Mesothelial cell of epicardium (in vitro differentiated cells): ENCODE measurements around the gene MALAT1. TPM values are rescaled to one million over a fixed set of nuclear protein-coding genes. Genes with fewer than 3 reads are reported as not detected.

ENCODE experiments used
- DNase-seq, 2 experiments: peaks; one replicate each; pipeline ENCODE4 v3.0.0; 2021; ENCODE audit warnings: low spot score in 2 of 2; ENCODE audit not compliant: unreplicated experiment in 2 of 2
- H3K27ac Mint-ChIP-seq: 2 replicates; pipeline ENCODE4 v1.8.0; 2021; ENCODE audit warnings: mixed read lengths
- H3K27me3 Mint-ChIP-seq: 2 replicates; pipeline ENCODE4 v1.8.0; 2021; ENCODE audit warnings: low read depth, mixed read lengths
- H3K36me3 Mint-ChIP-seq: 2 replicates; pipeline ENCODE4 v1.8.0; 2021; ENCODE audit warnings: mixed read lengths
- H3K4me1 Mint-ChIP-seq: 2 replicates; pipeline ENCODE4 v1.8.0; 2021; ENCODE audit warnings: mixed read lengths
- H3K4me3 Mint-ChIP-seq: 2 replicates; pipeline ENCODE4 v1.8.0; 2021; ENCODE audit warnings: mild to moderate bottlenecking, moderate library complexity, mixed read lengths
- H3K9me3 Mint-ChIP-seq: 2 replicates; pipeline ENCODE4 v1.8.0; 2021; ENCODE audit warnings: mixed read lengths
- total RNA-seq: library from RNA; stranded (reverse); gene quantifications from 3 replicates; pipeline ENCODE4 v1.2.1, GENCODE V29; 2021
- TF ChIP-seq, protein P1 (sequence below): fragments of 200-600 bp; sonication (generic); IDR thresholded peaks from one replicate; pipeline ENCODE4 v1.5.0; 2021; ENCODE audit warnings: antibody characterized with exemption; ENCODE audit not compliant: unreplicated experiment

MALAT1 gene
- total RNA-seq, 1 donor from 2014 or later, result 16,172 TPM

DNA sequence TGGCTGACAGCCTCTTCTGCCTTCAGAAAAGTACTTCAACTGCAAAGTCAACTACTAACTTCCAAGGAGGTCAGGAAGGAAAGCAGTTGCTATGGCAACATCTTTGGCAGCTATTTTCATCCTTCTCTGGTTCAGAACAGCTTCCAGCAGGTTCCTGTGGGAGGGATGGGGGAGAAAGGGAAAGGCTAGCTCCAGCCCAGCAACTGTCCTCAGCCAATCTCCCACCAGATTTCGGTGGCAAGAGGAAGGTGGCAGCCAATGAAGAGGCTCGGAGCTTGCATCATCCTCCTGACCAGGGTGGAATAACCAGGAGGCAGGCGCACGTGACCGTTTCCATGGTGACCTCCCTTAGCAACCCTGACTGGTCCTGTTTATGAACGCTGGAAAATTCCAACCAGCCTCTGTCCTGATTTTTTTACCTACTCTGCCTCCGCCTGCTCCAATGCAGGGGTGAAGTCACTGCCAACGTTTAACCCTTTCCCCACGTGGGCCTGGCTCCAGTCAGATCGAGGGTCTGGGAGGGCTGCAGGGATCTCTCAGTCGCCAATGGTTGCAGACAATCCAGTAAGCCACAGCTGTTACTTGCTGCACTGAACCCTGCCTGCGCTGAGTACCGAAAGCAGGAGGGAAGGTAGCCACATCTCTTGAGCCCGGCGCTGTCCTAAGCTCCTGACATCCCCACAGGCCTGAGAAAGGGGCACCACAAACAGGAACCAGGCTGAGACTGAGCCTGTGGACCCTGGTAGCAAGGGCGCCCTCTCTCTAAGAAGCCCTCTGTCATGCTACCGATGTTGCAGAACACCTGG is 11.2 kb upstream of the MALAT1 start:
- H3K9me3 Mint-ChIP-seq, result no peaks in the 10 kb centered on the region

GRCh38 chr11:65488273-65489034 is 10.4 kb upstream of the MALAT1 start:
- TF ChIP-seq, protein P1, sequence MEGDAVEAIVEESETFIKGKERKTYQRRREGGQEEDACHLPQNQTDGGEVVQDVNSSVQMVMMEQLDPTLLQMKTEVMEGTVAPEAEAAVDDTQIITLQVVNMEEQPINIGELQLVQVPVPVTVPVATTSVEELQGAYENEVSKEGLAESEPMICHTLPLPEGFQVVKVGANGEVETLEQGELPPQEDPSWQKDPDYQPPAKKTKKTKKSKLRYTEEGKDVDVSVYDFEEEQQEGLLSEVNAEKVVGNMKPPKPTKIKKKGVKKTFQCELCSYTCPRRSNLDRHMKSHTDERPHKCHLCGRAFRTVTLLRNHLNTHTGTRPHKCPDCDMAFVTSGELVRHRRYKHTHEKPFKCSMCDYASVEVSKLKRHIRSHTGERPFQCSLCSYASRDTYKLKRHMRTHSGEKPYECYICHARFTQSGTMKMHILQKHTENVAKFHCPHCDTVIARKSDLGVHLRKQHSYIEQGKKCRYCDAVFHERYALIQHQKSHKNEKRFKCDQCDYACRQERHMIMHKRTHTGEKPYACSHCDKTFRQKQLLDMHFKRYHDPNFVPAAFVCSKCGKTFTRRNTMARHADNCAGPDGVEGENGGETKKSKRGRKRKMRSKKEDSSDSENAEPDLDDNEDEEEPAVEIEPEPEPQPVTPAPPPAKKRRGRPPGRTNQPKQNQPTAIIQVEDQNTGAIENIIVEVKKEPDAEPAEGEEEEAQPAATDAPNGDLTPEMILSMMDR, result no peak
- H3K36me3 Mint-ChIP-seq, result no peaks in the 10 kb centered on the region
- H3K4me1 Mint-ChIP-seq, result peaks cover 76% of the 10 kb centered on the region
- H3K27me3 Mint-ChIP-seq, result no peaks in the 10 kb centered on the region
- H3K27ac Mint-ChIP-seq, result peak overlapping the region; percentile 100
- peak overlapping the region; percentile 32 for H3K4me3 Mint-ChIP-seq
- no peaks in the 10 kb centered on the region for H3K9me3 Mint-ChIP-seq
- DNase-seq, result no peak

More for the DNA sequence above, 11.2 kb upstream of the MALAT1 start:
- Mint-ChIP-seq H3K4me1 (peaks cover 70% of the 10 kb centered on the region), H3K4me3 (peak overlapping the region; percentile 32), H3K27ac (peak overlapping the region; percentile 100), H3K27me3 (no peaks in the 10 kb centered on the region), H3K36me3 (no peaks in the 10 kb centered on the region)
- TF ChIP-seq, protein P1, result no peak
- DNase-seq, result peak; percentile 94 to 96

DNA sequence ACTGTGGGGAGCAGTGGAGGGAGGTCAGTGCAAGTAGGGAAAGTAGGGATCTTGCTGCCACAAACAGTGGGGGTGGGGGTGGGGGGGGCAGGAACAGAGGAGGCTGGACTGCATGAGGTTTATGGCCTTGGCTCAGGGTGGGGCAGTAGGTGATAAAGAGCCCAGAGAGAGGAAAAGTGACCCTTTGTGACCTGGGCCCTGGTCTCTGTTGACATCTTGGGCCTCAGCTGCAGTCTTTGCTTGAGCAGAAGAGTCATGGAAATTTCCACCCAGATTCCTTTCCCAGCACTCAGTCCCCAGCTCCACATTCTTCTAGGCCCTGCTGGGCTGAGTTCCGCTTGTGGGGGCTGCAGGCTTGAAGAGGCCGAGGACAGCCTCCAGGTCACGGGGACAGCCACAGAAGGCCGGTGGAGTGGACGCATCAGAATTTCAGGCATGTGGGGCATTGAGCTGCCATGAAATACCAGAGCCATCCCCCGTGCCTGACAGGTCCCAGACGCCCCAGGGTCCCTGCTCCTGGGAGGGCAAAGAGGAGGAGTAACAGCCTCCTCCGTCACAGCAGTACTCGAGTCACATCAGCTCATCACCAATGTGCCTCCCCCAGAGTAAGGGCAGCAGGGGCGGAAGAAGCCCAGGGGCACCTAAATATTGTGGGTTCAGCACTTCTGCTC is 9.7 kb upstream of the MALAT1 start:
- Mint-ChIP-seq H3K4me3 (peak overlapping the region; percentile 30), H3K36me3 (no peaks in the 10 kb centered on the region), H3K9me3 (no peaks in the 10 kb centered on the region), H3K4me1 (peaks cover 81% of the 10 kb centered on the region), H3K27me3 (no peaks in the 10 kb centered on the region), H3K27ac (peak overlapping the region; percentile 100)
- no peak for DNase-seq
- TF ChIP-seq, protein P1, result no peak

- Mint-ChIP-seq H3K9me3 (no peaks in the 10 kb centered on the region), H3K36me3 (no peaks in the 10 kb centered on the region), H3K4me1 (peaks cover 87% of the 10 kb centered on the region), H3K27me3 (no peaks in the 10 kb centered on the region), H3K4me3 (peak overlapping the region; percentile 26), H3K27ac (peak overlapping the region; percentile 100)
- DNase-seq, result no peak
- TF ChIP-seq, protein P1, result no peak
Observed at GRCh38 chr11:65489706-65490320, 9.0 kb upstream of the MALAT1 start.

GRCh38 chr11:65491163-65491465 is 7.7 kb upstream of the MALAT1 start:
- no peak for DNase-seq
- H3K9me3 Mint-ChIP-seq, result no peaks in the 10 kb centered on the region
- H3K36me3 Mint-ChIP-seq, result no peaks in the 10 kb centered on the region
- TF ChIP-seq, protein P1, result no peak
- no peaks in the 10 kb centered on the region for H3K27me3 Mint-ChIP-seq
- peaks cover 84% of the 10 kb centered on the region for H3K4me1 Mint-ChIP-seq
- H3K4me3 Mint-ChIP-seq, result no peak overlapping the region
- H3K27ac Mint-ChIP-seq, result peak overlapping the region; percentile 100
